ENCODE data around the gene MFSD12.
"Not testable (repeated sequence)": the region's sequence is repeated elsewhere in the genome, so short reads cannot be mapped to it uniquely, and the experiment has no call there.

Gene MFSD12

GRCh38 chr19:3530389-3530788 is 27.0 kb downstream of the MFSD12 start:
- no peak overlapping the region for H3K9ac ChIP-seq (ENCODE audit: low read depth, low read length)
- H3K27me3 ChIP-seq (ENCODE audit: control insufficient read depth, insufficient read depth, low read length) = no peaks in the 10 kb centered on the region
- H3K4me1 ChIP-seq (ENCODE audit: control insufficient read depth, insufficient read depth, low read length) = no peaks in the 10 kb centered on the region
- H3K4me3 ChIP-seq (ENCODE audit: low read depth, low read length) = no peak overlapping the region
- H3K9me3 ChIP-seq (ENCODE audit: control insufficient read depth, insufficient read depth, low read length) = no peaks in the 10 kb centered on the region
- peaks cover 58% of the 10 kb centered on the region for H3K36me3 ChIP-seq (ENCODE audit: control insufficient read depth, insufficient read depth, low read length)

- H3K4me1 ChIP-seq (ENCODE audit: control insufficient read depth, insufficient read depth, low read length); H3K9ac ChIP-seq (ENCODE audit: low read depth, low read length); H3K9me3 ChIP-seq (ENCODE audit: control insufficient read depth, insufficient read depth, low read length); H3K4me3 ChIP-seq (ENCODE audit: low read depth, low read length); H3K27me3 ChIP-seq (ENCODE audit: control insufficient read depth, insufficient read depth, low read length): not testable (repeated sequence)
- H3K36me3 ChIP-seq (ENCODE audit: control insufficient read depth, insufficient read depth, low read length) = peaks cover 56% of the 10 kb centered on the region
These were observed 28.1 kb downstream of the MFSD12 start for GRCh38 chr19:3529299-3529698.

GRCh38 chr19:3528539-3529211 is 28.7 kb downstream of the MFSD12 start:
- no peaks in the 10 kb centered on the region for H3K9me3 ChIP-seq (ENCODE audit: control insufficient read depth, insufficient read depth, low read length)
- H3K9ac ChIP-seq (ENCODE audit: low read depth, low read length) = no peak overlapping the region
- peaks cover 61% of the 10 kb centered on the region for H3K36me3 ChIP-seq (ENCODE audit: control insufficient read depth, insufficient read depth, low read length)
- H3K27me3 ChIP-seq (ENCODE audit: control insufficient read depth, insufficient read depth, low read length) = no peaks in the 10 kb centered on the region
- H3K4me1 ChIP-seq (ENCODE audit: control insufficient read depth, insufficient read depth, low read length) = no peaks in the 10 kb centered on the region
- no peak overlapping the region for H3K4me3 ChIP-seq (ENCODE audit: low read depth, low read length)

GRCh38 chr19:3528080-3528479 is 29.3 kb downstream of the MFSD12 start:
- Histone ChIP-seq H3K4me1 (ENCODE audit: control insufficient read depth, insufficient read depth, low read length) (no peaks in the 10 kb centered on the region), H3K9me3 (ENCODE audit: control insufficient read depth, insufficient read depth, low read length) (no peaks in the 10 kb centered on the region), H3K27me3 (ENCODE audit: control insufficient read depth, insufficient read depth, low read length) (no peaks in the 10 kb centered on the region), H3K9ac (ENCODE audit: low read depth, low read length) (no peak overlapping the region), H3K4me3 (ENCODE audit: low read depth, low read length) (no peak overlapping the region), H3K36me3 (ENCODE audit: control insufficient read depth, insufficient read depth, low read length) (peaks cover 60% of the 10 kb centered on the region)

GRCh38 chr19:3527238-3527910 is 30.0 kb downstream of the MFSD12 start:
- H3K9ac ChIP-seq (ENCODE audit: low read depth, low read length) = no peak overlapping the region
- peaks cover 55% of the 10 kb centered on the region for H3K36me3 ChIP-seq (ENCODE audit: control insufficient read depth, insufficient read depth, low read length)
- no peak overlapping the region for H3K4me3 ChIP-seq (ENCODE audit: low read depth, low read length)
- H3K4me1 ChIP-seq (ENCODE audit: control insufficient read depth, insufficient read depth, low read length) = no peaks in the 10 kb centered on the region
- H3K9me3 ChIP-seq (ENCODE audit: control insufficient read depth, insufficient read depth, low read length) = no peaks in the 10 kb centered on the region
- H3K27me3 ChIP-seq (ENCODE audit: control insufficient read depth, insufficient read depth, low read length) = no peaks in the 10 kb centered on the region

GRCh38 chr19:3526507-3527237 is 30.7 kb downstream of the MFSD12 start:
- Histone ChIP-seq H3K36me3 (ENCODE audit: control insufficient read depth, insufficient read depth, low read length) (peaks cover 48% of the 10 kb centered on the region), H3K4me3 (ENCODE audit: low read depth, low read length) (no peak overlapping the region), H3K9me3 (ENCODE audit: control insufficient read depth, insufficient read depth, low read length) (no peaks in the 10 kb centered on the region), H3K4me1 (ENCODE audit: control insufficient read depth, insufficient read depth, low read length) (no peaks in the 10 kb centered on the region), H3K27me3 (ENCODE audit: control insufficient read depth, insufficient read depth, low read length) (no peaks in the 10 kb centered on the region), H3K9ac (ENCODE audit: low read depth, low read length) (no peak overlapping the region)

GRCh38 chr19:3524904-3525451 is 32.4 kb downstream of the MFSD12 start:
- H3K9me3 ChIP-seq (ENCODE audit: control insufficient read depth, insufficient read depth, low read length) = no peaks in the 10 kb centered on the region
- H3K9ac ChIP-seq (ENCODE audit: low read depth, low read length) = no peak overlapping the region
- H3K4me3 ChIP-seq (ENCODE audit: low read depth, low read length) = no peak overlapping the region
- peaks cover 42% of the 10 kb centered on the region for H3K36me3 ChIP-seq (ENCODE audit: control insufficient read depth, insufficient read depth, low read length)
- H3K4me1 ChIP-seq (ENCODE audit: control insufficient read depth, insufficient read depth, low read length) = no peaks in the 10 kb centered on the region
- H3K27me3 ChIP-seq (ENCODE audit: control insufficient read depth, insufficient read depth, low read length) = no peaks in the 10 kb centered on the region

GRCh38 chr19:3524078-3524842 is 33.1 kb downstream of the MFSD12 start:
- no peaks in the 10 kb centered on the region for H3K9me3 ChIP-seq (ENCODE audit: control insufficient read depth, insufficient read depth, low read length)
- no peaks in the 10 kb centered on the region for H3K27me3 ChIP-seq (ENCODE audit: control insufficient read depth, insufficient read depth, low read length)
- no peak overlapping the region for H3K9ac ChIP-seq (ENCODE audit: low read depth, low read length)
- H3K4me3 ChIP-seq (ENCODE audit: low read depth, low read length) = no peak overlapping the region
- H3K36me3 ChIP-seq (ENCODE audit: control insufficient read depth, insufficient read depth, low read length) = peaks cover 44% of the 10 kb centered on the region
- no peaks in the 10 kb centered on the region for H3K4me1 ChIP-seq (ENCODE audit: control insufficient read depth, insufficient read depth, low read length)

- H3K4me1 ChIP-seq (ENCODE audit: control insufficient read depth, insufficient read depth, low read length) = peaks cover 4% of the 10 kb centered on the region
- H3K27me3 ChIP-seq (ENCODE audit: control insufficient read depth, insufficient read depth, low read length) = no peaks in the 10 kb centered on the region
- H3K36me3 ChIP-seq (ENCODE audit: control insufficient read depth, insufficient read depth, low read length) = peaks cover 46% of the 10 kb centered on the region
- no peak overlapping the region for H3K9ac ChIP-seq (ENCODE audit: low read depth, low read length)
- no peak overlapping the region for H3K4me3 ChIP-seq (ENCODE audit: low read depth, low read length)
- no peaks in the 10 kb centered on the region for H3K9me3 ChIP-seq (ENCODE audit: control insufficient read depth, insufficient read depth, low read length)
These were observed 33.9 kb downstream of the MFSD12 start for GRCh38 chr19:3523361-3524077.

- H3K4me1 ChIP-seq (ENCODE audit: control insufficient read depth, insufficient read depth, low read length) = peaks cover 5% of the 10 kb centered on the region
- H3K36me3 ChIP-seq (ENCODE audit: control insufficient read depth, insufficient read depth, low read length) = peaks cover 39% of the 10 kb centered on the region
- no peak overlapping the region for H3K4me3 ChIP-seq (ENCODE audit: low read depth, low read length)
- H3K27me3 ChIP-seq (ENCODE audit: control insufficient read depth, insufficient read depth, low read length) = no peaks in the 10 kb centered on the region
- no peaks in the 10 kb centered on the region for H3K9me3 ChIP-seq (ENCODE audit: control insufficient read depth, insufficient read depth, low read length)
- H3K9ac ChIP-seq (ENCODE audit: low read depth, low read length) = no peak overlapping the region
These were observed 34.7 kb downstream of the MFSD12 start for GRCh38 chr19:3522421-3523360.

All from iPS-15b (cell line).